Activated CD4-positive, CD25-positive, alpha-beta regulatory T cell treated with anti-CD3 and anti-CD28 coated beads, Interleukin-2, amount 50 U/mL, for 72 hours (primary cell): Measurements from ENCODE around the gene IGSF6.

Experiments used
- DNase-seq: peaks from one replicate; pipeline ENCODE4 v3.0.0; 2021

Gene IGSF6

DNA sequence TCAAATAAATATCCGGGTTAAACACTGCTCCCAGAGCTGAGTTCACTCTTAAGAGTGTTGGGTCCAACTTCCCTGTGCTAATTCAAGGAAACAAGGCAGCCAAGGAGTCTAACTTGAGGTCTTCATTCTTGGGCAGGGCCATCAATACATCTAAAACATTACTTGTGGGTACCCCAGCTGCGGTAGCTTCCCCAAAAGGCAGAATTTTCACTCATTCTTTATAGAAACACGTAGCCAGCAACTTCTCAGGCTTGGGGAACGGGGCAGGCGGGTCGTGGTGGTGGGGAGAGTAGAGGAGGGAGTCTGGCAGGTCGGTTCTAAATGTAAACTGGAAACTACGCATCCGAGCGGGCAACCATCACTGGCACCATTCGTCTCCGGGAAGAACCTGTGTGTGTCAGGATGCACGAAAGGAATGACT lies 53.7 kb downstream of the IGSF6 start:
- no peak for DNase-seq

DNA sequence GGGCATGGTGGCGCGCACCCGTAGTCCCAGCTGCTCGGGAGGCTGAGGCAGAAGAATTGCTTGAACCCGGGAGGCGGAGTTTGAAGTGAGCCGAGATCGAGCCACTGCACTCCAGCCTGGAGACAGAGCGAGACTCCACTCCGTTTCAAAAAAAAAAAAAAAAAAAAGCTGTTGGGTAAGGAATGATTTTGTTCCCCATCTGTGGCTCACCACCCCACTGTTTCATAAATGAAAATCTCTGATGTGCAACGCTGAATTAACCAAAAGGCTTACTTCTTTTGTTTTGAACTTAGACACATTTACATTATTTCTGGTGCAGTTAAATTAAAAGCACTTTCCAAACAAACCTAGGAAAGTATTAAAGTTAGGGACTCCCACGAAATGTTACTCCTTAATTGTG lies 54.2 kb downstream of the IGSF6 start:
- DNase-seq, result no peak

DNA sequence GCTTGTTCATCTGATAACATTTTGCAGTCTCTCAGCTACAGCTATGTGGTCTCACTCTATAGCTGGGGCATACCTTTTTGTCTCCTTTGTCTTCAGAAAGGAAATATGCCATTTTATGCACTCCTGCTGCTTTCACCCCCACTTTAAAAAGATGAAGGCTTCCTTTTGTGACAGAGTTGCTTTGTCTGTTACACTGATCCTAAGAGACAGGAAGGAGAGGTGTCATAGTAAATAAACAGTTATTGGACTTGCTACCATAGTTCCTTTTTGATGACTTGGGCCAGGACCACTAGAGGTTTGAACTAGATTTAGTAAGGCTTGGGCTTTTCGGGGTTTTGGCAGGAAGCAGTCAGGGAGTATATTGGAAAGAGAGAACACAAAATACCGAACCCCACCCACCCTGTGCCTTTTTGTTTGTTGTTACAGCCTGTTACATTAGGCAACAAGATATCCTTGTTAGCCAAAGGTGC lies 54.8 kb downstream of the IGSF6 start:
- DNase-seq, result no peak

DNA sequence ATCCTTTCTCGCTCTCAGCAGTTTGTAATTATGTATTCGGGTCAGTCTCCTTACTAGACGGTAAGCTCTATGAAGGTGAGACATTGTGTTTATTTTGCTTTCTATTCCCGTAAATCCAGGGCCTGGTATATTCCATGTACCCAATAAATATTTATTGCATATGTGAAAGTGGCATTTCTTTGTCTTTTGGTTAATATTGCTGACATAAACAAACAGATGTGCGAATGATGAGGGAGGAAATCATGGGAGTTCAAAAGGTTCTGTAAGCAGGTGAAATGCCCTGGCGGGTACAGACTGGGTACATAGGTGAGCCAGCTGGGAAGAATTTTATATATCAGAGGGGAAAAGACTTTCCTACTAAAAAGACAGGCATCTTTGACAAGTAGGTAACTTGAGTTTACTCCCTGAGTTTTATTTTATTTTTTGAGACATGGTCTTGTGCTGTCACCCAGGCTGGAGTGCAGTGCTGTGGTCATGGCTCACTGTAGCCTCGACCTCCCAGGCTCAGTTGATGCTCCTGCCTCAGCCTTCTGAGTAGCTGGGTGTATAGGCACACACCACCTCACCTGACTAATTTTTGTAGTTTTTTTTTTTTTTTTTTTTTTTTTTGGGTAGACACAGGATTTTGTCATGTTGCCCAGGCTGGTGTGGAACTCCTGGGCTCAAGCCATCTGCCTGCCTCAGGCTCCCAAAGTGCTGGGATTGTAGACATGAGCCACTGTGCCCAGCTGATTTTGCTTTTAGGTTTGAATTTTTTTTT lies 58.7 kb downstream of the IGSF6 start:
- no peak for DNase-seq

DNA sequence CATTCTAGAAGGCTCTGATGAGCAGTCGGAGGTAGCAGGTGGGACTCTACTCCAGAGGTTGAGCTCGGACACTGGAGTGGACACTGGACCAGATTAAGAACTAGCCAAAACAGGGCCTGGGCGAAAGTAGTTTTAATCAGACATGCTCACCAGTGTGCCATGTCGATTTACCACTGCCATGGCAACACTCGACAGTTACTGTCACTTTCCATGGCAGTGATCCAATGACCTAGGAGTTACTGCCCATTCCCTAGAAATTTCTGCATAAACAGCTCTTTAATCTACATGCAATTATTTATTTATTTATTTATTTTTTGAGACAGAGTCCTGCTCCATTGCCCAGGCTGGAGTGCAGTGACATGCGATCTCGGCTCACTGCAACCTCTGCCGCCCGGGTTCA lies 60.2 kb downstream of the IGSF6 start:
- DNase-seq, result no peak

DNA sequence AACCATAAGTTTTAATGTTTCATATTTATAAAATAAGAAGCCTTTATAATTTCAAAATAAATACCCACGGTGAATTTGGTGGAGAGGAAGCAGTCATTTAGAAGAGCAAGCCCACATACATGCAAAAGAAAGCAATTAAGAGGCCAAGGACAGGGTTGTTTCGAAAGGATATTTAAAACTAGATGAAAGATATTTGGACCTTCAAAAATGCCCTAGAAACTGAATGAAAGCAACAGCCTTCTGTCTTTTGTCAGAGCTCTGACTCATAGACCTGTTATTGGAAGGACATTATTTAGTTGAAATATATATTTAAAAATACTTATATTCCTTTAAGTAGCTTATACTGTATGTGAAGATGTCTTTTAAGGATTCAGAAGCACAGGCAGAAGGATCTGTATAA lies 61.6 kb downstream of the IGSF6 start:
- no peak for DNase-seq

DNA sequence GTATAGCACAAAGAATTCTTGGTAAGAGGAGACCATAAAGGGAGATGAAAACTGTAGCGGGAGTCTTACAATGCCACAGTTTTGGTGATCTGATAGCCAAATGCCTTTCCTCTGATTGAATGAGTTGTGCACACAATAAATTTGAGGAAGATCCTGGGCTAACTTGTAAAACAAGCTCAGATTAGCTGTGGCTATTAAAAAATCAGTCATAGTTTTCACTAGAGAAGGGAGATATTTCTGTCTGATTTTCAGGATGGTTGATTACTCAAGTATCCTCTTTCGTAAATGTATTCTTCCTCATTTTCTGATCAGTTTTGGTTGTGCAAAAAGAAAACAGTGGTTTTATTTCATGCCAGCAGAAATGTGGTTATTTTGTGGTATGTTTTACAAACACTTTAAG lies 62.1 kb downstream of the IGSF6 start:
- no peak for DNase-seq

DNA sequence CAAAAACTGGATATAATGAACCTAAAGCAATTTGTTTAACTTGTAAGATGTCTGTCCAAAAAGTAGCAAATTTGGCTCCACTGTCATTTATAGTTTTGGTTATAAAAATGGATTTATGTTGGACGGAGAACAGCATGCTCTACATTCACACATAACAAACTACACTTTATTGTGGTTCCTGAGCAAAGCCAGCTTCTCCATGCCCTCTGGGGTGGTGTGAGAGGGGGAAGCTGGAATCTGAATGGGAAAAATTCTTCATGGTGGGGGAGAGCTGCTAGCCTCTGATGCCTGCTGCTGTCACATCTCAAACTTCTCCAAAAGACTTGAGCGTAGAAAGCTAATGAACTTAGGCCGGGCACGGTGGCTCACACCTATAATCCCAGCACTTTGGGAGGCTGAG lies 62.9 kb downstream of the IGSF6 start:
- DNase-seq, result no peak
